GM21381 (cell line): Measurements from ENCODE around the gene TIAL1.
"Not testable (repeated sequence)": the region's sequence is repeated elsewhere in the genome, so short reads cannot be mapped to it uniquely, and the experiment has no call there.

ENCODE experiments used
- ATAC-seq: cut with Tn5 transposase; IDR thresholded peaks from one replicate; pipeline ENCODE4 v1.9.1; 2021; ENCODE audit warnings: mild to moderate bottlenecking, moderate library complexity; ENCODE audit not compliant: unreplicated experiment

Gene TIAL1

GRCh38 chr10:119614686-119615085, 17.9 kb upstream of the TIAL1 start:
- ATAC-seq = no peak

GRCh38 chr10:119613741-119614140, 17.0 kb upstream of the TIAL1 start:
- ATAC-seq = no peak

GRCh38 chr10:119611433-119611832, 14.7 kb upstream of the TIAL1 start:
- ATAC-seq = no peak

DNA sequence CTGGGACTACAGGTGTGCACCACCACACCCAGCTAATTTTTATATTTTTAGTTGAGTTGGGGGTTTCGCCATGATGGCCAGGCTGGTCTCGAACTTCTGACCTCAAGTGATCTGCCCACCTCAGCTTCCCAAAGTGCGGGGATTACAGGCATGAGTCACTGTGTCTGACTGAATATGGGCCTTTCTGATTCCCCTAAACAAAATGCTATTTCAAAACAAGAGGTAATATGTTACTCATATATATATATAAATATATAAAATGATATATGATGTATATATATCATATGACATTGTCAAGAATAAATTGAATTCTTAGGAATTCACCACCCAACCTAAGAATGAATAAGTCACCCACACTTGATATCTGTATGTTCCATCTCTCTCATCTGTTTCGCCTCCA, 12.8 kb upstream of the TIAL1 start:
- no peak for ATAC-seq

DNA sequence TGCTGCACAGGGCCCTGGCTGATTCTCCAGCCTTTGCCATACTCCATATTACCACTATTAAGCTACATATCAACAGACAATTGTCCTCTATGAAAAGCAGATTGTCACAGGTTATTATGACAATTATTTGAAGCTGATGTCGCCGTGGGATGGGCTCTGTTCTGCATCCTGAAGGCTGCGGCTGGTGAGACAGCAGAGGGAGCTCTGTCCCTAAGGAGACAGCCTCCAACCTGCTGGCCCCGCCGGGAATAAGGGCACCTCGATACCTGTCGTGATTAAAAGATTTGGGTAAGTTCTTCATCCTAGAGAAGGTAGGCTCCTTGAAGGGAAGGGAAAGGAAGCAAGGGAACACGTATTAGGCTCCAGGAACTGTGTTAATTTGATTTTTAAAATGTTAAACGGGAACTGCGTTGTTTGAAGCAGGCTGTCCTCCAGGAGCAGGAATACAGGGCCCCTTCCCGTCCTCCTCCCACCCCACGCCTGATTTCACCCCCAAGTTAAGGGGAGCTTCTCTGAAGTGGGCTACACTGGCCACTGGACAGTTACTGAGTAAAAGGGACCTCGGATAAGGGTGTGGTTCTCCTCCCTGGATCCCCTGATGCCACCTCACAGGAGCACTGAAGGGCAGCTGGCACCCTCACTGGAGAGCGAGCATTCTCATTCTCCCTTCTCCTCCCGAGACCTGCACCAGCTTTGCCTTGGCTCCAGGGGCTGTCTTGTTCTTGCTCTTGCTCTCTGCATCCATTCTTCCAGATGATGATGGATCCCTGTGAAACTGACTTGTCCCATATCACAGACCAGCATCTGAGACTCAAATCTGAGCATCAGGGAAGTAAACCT, 11.8 kb upstream of the TIAL1 start:
- no peak for ATAC-seq

- ATAC-seq = no peak
Measured at GRCh38 chr10:119604468-119604867, 7.7 kb upstream of the TIAL1 start.

DNA sequence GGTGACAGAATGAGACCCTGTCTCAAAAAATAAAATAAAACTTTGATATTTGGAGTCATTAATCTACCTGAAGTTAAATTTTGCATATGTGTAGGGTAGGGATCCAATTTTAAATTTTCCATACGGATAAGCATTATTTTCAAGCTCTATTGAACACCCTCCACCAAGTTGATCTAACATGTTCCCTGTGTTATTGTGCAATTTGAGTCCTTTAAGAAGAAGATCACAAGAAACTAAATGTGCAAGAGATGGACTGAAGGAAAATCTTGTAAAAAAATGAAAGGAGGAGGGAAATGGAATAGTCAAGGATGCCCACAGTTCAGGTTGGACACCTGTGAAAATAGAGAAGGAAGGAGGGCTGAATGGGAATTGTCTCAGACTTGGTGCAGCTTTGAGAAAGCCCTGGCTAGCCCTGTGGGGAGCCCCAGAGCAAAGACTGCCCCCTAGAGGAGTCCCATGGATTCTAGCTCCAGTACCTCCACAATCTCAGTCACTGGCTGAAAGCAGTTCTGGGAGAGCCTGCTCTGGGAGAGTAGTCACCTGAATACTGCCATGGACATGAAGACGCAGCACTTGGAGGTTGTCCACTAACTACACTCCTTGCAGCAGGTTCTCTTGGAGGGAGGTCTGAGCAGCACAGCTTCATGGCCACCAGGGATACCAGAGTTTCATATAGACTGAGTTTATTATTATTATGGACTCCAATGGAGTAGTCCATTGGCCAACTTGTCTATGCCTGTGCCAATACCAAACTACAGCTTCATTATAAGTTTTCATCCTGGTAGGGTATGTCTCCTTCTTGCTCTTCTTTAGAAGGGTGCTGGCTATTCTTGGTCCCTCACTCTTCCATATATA, 5.7 kb upstream of the TIAL1 start:
- ATAC-seq = no peak

DNA sequence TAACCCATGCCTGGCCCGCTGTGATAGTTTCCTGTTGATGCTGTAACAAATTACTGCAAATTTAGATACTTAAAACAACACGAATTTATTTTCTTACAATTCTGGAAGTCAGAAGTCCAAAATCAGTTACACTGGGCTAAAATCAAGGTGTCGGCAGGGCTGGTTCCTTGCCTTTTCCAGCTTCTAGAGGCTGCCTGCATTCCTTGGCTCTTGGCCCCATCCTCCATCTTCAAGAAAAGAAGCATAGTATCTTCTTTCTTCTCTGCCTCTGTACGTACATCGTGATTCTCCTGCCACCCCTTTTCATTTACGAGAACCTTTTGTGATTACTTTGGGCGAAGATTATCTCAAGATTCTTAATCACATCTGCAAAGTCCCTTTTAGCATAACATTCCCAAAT, 1.6 kb upstream of the TIAL1 start:
- no peak for ATAC-seq

DNA sequence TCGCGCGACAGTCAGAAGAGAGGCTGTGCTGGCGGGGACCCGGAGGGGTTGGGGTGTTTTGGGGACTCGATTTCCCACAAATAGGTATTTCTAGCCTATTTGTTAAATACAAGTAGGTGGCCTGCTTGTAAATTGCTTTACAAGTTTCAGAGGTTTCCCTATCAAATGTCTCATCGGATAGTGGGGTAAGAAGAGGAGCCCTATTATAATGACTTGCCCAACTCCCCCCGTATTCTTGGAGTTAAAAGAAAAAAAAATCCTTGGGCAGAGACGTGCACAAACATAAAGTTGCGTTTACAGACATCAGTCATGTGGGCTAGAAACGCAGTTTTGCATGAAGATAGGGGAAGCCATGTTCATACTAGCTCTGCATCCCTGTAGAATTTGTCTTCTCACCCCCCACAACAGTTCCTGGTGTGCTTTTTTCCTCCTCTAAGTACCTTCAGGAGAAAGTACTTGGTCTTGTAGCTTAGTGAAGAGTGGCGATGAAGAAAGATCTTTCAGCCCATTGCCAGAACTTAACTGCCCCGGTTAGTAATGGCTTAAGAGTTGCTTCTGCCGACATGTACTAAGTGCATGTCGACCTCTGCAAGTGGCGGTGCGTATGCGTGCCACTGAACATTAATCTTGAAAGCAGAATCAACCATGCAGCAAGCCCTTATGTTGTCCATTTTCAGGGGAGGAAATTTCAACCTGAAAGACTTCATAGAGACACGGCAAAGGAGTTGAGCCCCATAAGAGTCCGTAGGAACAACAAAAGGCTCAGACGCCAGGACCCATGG, 832 bp upstream of the TIAL1 start:
- no peak for ATAC-seq

DNA sequence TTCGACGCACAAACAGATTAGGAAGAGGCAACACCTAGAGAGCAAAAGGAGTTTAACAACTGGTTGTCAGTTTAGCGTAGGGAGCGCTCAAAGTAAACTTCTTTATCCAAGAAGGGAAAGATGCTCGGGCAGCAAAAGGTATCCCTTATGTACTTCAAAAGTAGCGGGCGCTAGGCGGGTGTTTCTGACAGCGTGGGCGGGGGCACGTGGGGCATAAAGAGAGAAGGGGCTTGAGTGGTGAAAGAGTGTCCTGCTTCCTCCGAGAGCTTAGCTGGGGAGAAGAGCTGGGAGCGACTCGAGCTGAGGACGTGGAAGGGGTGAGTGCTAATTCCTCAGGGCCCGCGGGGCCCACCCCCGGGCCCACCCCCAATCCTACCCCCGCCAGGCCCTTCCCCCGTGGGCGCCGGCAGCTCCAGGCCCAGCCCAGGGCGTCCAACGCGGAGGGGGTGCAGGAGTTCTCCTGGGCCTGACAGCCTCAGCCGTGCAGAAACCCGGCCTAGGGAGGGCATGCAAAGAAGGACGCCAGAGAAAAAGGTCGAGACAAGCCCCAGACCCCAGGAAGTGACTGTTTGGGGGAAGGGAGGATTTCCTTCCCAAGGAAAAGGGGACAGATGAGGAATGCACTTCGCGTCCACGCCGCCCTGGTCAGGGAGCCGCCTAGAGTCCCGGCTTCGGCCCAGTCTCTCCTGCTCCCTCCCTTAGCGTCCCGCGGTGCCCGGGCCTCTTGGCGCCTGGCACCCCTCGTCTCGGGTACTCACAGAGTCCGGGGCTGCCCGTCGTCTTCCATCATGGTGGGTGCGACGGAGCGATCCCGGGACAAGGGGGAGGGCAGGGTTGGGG, 868 bp downstream of the TIAL1 start:
- ATAC-seq = peak; percentile 1

GRCh38 chr10:119595134-119595675, 1.6 kb downstream of the TIAL1 start:
- ATAC-seq = no peak

DNA sequence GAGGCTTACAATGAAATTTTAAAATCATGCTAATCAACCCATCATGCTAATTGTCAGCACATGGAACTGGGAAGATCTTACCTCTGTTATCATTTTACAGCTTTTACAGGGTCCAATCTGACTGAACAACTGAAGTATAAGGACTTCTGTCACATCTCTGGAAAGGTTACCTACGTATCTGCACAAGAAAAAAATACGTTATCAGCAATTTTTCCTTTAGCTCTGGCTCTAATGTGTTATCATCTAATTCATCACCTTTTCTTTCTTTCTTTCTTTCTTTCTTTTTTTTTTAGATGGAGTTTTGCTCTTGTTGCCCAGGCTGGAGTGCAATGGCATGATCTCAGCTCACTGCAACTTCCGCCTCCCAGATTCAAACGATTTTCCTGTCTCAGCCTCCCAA, 8.7 kb downstream of the TIAL1 start:
- ATAC-seq = no peak

- ATAC-seq = no peak
Measured at GRCh38 chr10:119578355-119578754, 18.4 kb downstream of the TIAL1 start.

DNA sequence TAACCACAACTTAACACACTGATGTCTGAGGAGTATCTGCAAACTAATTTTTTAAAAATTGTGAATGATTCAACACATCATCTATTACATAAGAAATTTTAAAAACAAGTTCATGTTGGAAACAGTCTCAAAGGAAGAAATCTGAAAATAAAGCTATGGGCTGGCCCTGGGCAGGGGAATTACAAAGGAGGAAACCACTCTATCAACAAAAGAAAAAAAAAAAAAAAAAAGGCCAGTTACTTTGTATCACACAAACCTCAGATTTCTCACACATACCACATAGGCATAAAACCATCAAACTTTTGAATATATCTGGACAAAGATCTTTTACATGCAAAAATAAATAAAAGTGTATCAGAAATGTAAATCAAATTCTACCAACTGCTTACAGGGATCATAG, 20.8 kb downstream of the TIAL1 start:
- ATAC-seq = no peak

DNA sequence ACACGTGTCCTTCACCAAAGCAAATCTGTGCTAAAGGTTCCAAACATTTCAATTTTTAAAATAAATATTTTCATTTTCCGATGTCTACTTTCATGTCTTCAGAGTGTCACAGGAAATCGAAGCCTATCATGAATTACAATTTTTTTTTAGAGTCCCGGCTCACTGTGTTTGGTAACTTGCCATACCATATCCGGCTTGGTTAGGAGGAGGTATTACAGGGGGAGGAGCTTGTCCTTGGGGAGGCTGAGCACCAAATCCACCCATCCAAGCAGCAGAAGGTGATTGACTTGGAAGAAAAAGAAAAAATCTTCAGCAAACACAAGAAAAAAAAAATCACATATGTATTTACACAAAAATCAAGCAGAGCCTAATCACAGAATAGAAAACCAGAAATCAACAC, 21.3 kb downstream of the TIAL1 start:
- ATAC-seq = no peak

DNA sequence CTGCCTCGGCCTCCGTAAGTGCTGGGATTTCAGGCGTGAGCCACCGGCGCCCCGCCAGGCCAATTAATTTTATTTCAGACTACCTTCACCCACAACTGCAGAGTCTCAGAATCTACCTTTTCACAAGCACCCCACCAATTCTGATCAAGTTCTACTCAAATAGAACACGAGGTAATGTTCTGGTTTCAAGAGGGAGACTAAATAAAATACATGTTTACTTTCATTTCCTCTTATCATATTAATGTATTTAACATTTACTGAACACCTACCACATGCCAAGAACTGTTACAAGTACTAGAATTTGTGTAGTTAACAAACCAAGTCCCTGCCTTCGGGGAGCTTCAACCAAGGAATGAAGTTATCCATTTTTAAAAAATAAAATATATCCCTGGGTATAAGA, 28.8 kb downstream of the TIAL1 start:
- no peak for ATAC-seq

DNA sequence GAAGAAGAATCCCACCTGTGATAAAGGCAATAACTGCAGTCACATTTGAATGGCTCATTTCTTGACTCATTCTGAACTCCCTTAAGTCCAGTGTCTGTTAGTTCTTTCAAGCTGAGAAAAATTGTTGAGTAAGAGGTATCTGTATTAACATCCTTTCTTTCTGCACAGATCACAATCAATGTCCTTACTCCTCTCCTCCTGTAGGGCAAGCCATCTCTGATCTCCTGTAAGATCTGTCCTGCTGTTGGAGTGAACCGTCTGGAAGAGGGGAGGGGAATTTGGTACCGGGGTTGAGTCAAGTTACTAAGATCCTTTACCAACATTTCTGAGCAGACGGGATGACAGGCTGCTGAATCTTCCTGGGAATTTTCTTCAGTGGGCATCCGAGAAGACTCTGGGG, 34.7 kb downstream of the TIAL1 start:
- ATAC-seq = no peak

- not testable (repeated sequence) for ATAC-seq
Measured at GRCh38 chr10:119559511-119559910, 37.3 kb downstream of the TIAL1 start.

DNA sequence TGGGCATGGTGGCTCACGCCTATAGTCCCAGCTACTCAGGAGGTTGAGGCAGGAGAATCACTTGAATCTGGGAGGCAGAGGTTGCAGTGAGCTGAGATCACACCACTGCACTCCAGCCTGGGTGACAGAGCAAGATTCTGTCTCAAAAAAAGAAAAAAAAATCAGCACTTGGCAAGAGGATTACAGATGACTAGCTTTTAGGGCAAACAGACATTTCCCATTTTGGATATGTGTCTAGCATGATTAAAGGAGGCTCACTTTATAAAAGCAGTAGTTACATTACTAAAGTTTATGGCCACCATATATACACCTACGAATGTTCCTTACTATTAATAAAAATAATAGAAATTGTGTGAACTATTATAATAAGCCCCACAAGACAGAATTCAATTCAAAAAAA, 40.7 kb downstream of the TIAL1 start:
- not testable (repeated sequence) for ATAC-seq

- ATAC-seq = no peak
Measured at GRCh38 chr10:119555178-119555784, 41.5 kb downstream of the TIAL1 start.
